GM10248 (cell line): Measurements from ENCODE around the gene RAB1A.

Experiments
- CTCF ChIA-PET: fragments of 300-600 bp; sonication (Branson Sonifier 250); formaldehyde crosslinking; extraction: SDS; loops from one replicate; lab custom pipeline; 2021; ENCODE audit warnings: antibody characterized with exemption; lab: Yijun Ruan, JAX
- POLR2A ChIA-PET: fragments of 350-650 bp; sonication (Branson Sonifier 250); formaldehyde crosslinking; extraction: SDS; loops from one replicate; lab custom pipeline; 2020; ENCODE audit warnings: antibody characterized with exemption; lab: Yijun Ruan, JAX
- DNase-seq: peaks from one replicate; pipeline ENCODE4 v3.0.0; 2012; ENCODE audit errors: extremely low spot score
- CTCF ChIP-seq: IDR thresholded peaks from 2 replicates; pipeline ENCODE4 v1.5.1; 2012; ENCODE audit warnings: mild to moderate bottlenecking, low read depth; ENCODE audit errors: extremely low read depth, missing control alignments, control extremely low read depth

Gene RAB1A

DNA sequence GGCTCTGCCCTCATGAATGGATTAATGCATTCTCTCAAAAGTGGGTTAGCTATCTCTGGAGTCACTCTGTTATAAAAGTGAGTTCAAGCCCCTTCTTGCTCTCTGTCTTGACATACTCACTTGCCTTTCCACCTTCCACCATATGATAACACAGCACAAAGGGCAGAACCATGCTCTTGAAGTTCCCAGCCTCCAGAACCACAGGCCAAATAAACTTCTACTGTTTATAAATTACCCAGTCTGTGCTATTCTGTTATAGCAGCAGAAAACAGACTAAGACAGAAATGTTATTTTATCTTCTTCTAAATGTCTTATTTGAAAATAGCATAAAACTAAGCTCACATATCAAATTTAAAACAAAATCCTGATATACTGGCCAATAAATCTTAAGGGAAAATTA lies 15.0 kb downstream of the RAB1A start:
- ChIA-PET CTCF (interaction anchor here (0.9 to 1.4 kb wide), 2 partner anchors 56 kb away, joined by 3 read pairs; no protein-coding TSS in a partner anchor), POLR2A (interaction anchor here (0.7 to 1.5 kb wide), 2 partner anchors 11 to 50 kb away, joined by 3 to 6 read pairs; no protein-coding TSS in a partner anchor)
- DNase-seq: no peak
- no peak for TF ChIP-seq CTCF

- DNase-seq: no peak
- ChIA-PET CTCF (interaction anchor here (0.9 to 2.4 kb wide), 2 partner anchors 16 to 49 kb away, joined by 3 to 10 read pairs; partner anchors contain the start of gene RAB1A), POLR2A (interaction anchor here (0.5 kb wide), 1 partner anchor 12 kb away, joined by 4 read pairs; no protein-coding TSS in a partner anchor)
- no peak for TF ChIP-seq CTCF
These were observed 16.1 kb downstream of the RAB1A start for GRCh38 chr2:65113816-65114215.

DNA sequence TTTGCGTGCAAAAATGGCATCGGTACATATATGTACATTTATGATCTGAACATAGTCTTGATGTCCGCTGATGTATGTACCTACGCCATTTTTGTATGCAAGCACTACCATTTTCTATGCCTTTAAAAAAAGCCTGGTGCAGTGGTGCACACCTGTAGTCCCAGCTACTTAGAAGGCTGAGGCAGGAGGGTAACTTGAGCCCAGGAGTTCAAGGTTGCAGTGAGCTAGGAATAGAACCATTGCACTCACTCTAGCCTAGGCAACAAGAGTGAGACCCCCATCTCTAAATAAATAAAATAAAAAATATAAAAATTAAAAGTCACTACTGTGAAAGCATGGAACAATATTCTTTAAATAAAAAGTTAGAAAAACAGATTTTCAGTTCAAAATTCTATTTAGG lies 16.7 kb downstream of the RAB1A start:
- CTCF ChIA-PET: interaction anchor here (2.4 kb wide), 1 partner anchor 17 kb away, joined by 10 read pairs; the partner anchor contains the start of gene RAB1A
- POLR2A ChIA-PET: no interaction called here

DNA sequence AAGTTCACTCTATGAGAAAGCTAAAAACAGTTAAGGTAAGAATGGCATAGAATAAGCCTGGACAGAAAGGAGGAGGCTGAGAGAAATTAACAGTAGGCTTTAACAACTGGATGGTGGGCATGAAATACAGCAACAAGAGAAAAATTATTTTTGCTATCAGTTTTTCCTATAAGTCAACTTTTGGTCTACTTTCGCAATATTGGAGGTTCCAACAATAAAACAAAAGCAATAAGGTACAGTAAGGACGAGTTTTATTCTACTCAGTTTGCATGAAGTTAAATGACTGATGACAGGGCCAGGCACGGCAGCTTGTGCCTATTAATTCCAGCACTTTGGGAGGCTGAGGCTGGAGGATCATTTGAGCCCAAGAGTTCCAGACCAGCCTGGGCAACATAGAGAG lies 17.3 kb downstream of the RAB1A start:
- no peak for DNase-seq
- TF ChIP-seq CTCF: no peak
- ChIA-PET CTCF (interaction anchor here (1.0 to 2.4 kb wide), 2 partner anchors 17 kb away, joined by 3 to 10 read pairs; partner anchors contain the start of gene RAB1A), POLR2A (interaction anchor here (0.9 kb wide), 1 partner anchor 8 kb away, joined by 4 read pairs; no protein-coding TSS in a partner anchor)

More for the DNA sequence above, 16.7 kb downstream of the RAB1A start:
- TF ChIP-seq CTCF: no peak
- DNase-seq: no peak

DNA sequence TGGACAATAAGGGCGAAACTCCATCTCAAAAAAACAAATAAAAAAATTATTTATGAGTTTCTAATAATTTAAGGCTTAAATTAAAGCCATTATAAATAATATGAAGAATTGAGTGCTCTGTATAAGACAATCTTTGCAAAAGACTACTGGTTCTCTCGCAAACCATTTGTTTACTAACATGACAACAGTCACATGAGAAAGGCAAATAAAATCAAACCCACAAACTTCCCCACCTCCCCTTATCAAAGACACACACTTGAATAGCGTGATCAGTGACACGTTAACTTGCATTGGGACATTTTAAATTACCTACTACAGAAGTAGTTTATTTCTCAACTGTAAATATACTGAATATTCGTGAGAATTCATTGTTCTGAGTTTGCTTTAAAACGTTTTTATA lies 21.1 kb downstream of the RAB1A start:
- POLR2A ChIA-PET: no interaction called here
- CTCF ChIA-PET: interaction anchor here (1.1 kb wide), 1 partner anchor 14 kb away, joined by 6 read pairs; no protein-coding TSS in a partner anchor
- DNase-seq: no peak
- no peak for TF ChIP-seq CTCF

DNA sequence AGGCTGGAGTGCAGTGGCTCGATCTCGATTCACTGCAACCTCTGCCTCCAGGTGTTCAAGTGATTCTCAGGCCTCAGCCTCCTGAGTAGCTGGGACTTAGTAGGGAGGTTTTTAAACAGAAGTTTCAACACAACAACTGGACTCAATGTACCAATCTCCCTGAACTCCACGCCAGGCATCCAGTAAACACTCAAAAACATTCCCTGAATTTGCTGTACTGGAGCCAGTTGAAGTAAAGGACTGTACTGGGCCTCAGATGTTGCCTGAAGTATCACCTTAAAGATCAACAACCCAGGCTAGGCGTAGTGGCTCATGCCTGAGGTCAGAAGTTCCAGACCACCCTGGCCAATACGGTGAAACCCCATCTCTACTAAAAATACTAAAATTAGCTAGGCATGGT lies 22.4 kb downstream of the RAB1A start:
- no peak for DNase-seq
- CTCF ChIA-PET: interaction anchor here (1.0 to 1.6 kb wide), 3 partner anchors 8 to 56 kb away, joined by 3 to 4 read pairs (median 3); no protein-coding TSS in a partner anchor
- TF ChIP-seq CTCF: no peak
- POLR2A ChIA-PET: no interaction called here
